ENCODE results near the gene SCN10A.

The SCN10A gene

GRCh38 chr3:38717355-38718240, 98.4 kb downstream of the SCN10A start:
- DNase-seq, result no peak

DNA sequence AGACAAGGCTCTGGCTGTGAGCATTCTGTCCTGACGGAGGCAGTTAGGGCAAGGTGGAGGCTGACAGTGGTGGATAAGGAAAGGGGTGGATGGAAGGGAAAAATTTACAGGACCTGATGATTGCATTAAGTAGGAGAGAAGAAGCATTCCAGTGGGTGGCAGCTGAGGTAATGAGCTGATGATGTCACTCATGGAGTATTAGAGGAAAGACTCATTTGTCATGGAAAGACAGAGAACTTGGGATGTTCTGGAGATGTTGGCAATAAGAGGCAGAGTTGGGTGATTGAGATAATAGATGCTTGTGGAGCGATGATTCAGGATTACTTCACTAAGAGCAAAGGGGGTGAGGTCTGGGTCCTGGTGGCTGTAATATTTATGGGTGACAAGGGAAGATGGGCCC, 102.9 kb downstream of the SCN10A start:
- no peak for DNase-seq

- DNase-seq, result no peak
Observed at GRCh38 chr3:38711321-38711720, 104.7 kb downstream of the SCN10A start.

DNA sequence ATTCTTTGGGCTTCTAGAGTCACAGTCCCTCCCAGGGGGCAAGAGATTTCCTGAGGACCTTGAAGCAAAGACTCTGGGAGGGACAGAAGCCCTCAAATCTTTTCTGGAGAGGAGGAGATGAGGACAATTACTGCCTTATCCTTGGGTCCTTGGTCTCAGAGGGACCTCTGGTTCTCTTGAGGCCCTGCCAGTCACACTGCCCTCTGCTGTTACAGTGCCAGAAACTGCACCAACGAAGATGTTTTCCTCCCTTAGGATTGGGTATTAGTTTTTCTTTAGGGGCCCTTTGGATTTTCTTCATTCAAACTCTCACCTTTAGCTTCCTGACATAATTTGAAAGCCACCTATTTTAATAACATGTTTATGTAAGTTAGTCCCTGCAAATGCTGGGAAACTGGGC, 108.3 kb downstream of the SCN10A start:
- DNase-seq, result peak in 1 of 2 experiments; percentile 12

DNA sequence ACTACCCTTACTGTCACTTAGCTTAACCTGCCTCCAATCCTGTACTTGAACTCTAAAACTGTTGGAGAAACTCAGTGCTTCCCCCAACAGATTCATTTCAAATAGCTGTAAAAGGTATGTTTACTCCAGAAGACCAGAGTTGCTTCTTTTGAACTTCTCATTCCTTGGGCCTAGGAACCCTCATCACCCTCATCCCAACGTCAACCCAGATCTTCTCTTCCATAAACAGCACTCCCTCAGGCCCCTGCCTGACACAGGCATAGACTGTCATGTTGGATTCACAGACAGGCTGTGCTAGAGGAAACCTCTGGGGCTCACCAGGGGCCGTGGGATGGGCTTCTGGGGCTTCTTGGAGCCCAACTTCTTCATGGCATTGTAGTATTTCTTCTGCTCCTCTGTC, 109.1 kb downstream of the SCN10A start:
- no peak for DNase-seq

GRCh38 chr3:38702231-38702630, 113.8 kb downstream of the SCN10A start:
- no peak for DNase-seq

- DNase-seq, result no peak
Observed at GRCh38 chr3:38698760-38699159, 117.3 kb downstream of the SCN10A start.

DNA sequence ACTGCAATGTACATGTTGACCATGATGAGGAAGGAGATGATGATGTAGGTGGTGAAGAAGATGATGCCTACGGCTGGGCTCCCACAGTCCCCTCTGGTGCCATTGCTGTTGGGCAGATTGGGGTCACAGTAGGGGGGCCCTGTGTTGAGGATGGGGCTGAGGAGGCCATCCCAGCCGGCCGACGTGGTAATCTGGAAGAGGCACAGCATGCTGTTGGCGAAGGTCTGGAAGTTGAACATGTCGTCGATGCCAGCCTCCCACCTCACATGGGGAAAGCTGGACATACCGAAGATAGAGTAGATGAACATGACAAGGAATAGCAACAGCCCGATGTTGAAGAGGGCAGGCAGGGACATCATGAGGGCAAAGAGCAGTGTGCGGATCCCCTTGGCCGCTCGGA, 118.0 kb downstream of the SCN10A start:
- no peak for DNase-seq

DNA sequence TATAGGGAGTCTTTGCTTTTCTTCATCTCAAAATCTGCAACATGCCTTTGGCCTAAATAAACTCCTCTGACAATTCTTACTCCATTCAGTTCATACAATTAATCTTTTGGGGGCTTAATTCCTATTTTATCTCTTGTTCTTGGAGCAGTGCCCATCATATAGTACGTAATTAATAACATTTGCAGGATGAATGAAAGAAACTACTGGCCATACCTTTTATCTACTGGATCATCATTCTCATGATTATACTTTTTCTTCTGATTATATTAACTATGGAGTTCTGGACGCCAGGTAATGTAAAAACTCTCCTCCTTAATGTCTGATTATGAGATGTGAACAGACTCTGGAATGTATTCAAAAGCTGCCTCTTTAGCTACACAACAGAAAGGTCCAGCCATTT, 120.0 kb downstream of the SCN10A start:
- no peak for DNase-seq

GRCh38 chr3:38690185-38690584, 125.8 kb downstream of the SCN10A start:
- DNase-seq, result no peak

DNA sequence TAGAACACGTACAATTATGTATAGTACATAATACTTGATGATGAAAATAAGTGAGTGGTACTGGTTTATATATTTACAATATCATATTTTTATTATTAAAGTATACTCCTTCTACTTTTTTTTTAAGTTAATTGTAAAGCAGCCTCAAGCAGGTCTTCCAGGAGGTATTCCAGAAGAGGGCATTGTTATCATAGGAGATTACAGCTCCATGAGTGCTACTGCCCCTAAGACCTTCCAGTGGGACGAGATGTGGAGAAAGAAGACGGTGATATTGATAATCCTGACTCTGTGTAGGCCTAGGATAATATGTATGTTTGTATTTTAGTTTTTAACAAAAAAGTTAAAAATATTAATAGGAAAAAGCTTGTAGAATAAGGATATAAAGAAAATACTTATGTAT, 126.2 kb downstream of the SCN10A start:
- DNase-seq, result peak in 1 of 2 experiments; percentile 19

DNA sequence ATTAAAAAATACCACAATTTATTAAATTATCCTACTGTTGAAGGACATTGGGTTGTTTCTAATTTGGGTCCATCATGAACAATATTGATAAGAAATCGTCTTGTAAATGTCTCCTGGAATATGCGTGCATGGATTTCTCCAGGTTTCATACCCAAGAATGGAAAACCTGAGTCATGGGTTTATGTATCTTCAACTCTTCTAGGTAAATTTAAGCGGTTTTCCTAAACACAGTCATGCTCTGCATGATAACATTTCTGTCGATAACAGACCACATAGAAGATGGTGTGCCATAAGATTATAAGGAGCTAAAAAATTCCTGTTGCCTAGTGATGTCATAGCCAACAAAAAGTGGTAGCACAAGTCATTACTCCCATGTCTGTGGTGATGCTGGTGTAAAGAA, 126.7 kb downstream of the SCN10A start:
- no peak for DNase-seq

DNA sequence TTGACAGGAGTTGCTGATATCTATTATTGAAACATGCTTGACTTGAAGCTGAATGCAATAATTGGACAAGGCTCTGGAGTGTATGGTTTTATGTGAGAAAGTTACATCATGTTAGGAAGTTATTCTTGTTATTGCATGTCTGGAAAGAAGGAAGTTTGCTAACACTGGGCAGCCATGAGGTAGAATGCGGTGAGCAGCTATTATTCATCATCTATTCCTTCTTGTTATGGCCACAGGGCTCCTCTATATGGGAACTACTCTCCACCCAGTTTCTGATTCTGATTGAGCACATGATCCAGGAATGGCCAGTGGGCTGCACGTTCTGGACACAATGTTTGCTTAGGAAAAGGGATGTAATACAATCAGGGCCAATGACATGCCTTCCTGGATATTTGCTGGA, 128.7 kb downstream of the SCN10A start:
- no peak for DNase-seq

GRCh38 chr3:38684546-38684945, 131.5 kb downstream of the SCN10A start:
- DNase-seq, result no peak

DNA sequence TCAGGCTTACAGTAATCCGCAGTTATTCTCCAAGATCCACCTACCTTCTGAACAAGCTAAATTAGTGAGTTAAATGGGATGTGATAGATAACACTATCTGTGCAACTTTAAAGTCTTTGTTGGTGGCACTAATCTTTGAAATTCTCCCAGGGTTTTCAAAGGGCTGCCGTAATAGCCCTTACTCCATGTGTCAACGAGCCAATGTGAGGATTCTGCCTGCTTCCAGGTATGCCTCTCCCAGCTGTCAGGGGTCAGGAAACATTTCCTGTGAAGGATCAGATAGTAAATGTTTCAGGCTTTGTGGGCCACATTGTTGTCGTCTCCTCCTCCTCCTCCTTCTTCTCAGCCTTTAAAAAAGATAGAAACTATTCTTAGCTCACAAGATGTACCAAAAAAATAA, 146.3 kb downstream of the SCN10A start:
- DNase-seq, result no peak

DNA sequence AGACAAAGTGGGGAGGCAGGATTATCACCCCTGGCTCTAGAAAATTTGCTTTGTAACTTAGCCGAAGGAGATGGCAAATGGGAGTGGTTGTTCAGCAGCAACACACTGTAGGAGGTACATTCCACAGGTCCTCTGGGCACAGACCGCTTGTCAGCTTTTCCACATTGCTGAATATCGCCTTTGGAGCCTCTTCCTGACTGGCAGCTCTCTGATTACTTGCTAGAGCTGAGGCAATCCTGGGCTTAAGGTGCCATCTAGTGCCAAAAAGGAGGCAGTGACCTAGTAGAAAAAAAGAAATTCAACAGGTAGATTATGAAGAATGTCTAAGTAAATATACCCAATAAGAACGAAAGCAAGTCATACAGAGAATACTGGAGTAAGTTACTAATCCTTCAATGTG, 153.5 kb downstream of the SCN10A start:
- DNase-seq, result peak; percentile 22 to 67

- DNase-seq, result no peak
Observed at GRCh38 chr3:38658841-38659240, 157.2 kb downstream of the SCN10A start.

- DNase-seq, result no peak
Observed at GRCh38 chr3:38657369-38657768, 158.6 kb downstream of the SCN10A start.

- DNase-seq, result peak in 1 of 2 experiments; percentile 69
Observed at GRCh38 chr3:38655708-38656300, 160.2 kb downstream of the SCN10A start.

DNA sequence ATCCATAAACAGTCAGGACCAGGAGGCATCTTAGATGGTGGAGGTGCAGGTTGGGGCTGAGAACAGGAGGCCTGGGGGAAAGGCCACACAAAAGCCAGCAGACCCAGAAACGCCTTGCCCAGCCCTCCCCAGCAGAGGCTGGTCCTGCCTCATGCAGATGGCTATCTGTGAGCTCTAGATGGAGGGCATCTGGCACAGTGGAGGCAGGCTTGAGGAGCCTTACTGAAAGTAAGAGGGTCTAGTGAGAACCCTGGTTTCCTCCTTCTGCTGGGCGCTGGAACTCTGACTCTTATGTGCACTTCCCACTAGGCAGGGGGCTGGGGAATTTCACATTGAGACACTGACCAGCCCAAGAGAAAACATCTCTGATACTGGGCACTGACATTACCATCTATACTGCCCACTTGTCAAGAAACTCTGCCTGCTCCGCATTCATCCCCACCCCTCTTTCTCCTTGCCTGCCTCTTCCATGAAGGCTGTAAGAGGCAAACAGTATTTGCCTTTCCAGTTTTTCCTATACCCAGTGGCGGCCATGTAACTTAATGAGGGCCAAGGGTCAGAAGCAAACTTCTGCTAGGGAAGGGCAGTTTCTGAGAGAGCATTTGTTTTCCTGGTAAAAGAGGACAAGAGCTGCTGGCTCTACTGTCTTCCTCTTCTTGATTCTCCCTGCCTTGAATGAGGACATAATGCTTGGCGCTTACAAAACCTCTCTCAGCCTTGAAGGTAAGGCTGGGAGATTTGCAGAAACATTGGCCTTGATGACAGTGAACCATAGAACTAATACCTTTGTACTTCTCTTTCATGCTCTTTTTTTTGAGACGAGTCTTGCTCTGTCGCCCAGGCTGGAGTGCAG, 162.1 kb downstream of the SCN10A start:
- no peak for DNase-seq

- no peak for DNase-seq
Observed at GRCh38 chr3:38652934-38653333, 163.1 kb downstream of the SCN10A start.

DNA sequence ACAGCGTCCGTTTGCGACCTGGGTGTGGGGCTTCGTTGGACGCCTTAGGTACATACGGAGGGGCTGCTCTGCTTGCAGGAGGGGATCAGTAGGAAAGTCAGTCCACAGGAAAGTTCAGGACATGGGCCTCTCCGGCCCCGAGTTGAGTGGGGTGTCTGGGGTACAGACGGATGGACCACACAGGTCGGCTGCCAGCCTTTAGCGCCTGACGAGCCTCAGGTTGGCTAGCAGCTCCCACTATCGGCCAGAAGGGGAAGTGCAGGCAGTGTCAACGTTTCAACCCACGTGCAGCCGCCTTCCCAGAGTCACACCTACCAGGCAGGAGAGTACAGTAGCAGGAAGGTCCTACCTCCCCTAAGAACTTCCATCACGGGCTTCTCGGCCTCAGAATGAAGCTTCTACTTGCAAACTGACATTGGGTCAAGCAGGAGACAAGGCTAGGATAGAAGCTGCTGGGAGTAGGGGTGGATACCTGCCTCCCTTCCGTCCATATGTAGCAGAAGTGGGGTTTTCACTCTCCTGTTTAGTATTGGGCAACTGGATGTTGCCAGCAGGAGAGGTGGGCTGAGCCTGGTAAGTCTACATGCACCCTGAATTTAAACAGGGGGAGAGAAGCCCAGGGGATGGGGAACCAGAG, 164.7 kb downstream of the SCN10A start:
- peak; percentile 17 to 78 for DNase-seq
